ENCODE measurements around the gene TNKS1BP1.

- TF ChIP-seq CTCF (IDR thresholded peaks at IDR 0.05; ENCODE audit: low read length) (no peak), EZH2 (IDR thresholded peaks at IDR 0.05; ENCODE audit: borderline replicate concordance, low read length) (no peak)
Measured at GRCh38 chr11:57331720-57332119, 7.0 kb upstream of the TNKS1BP1 start.

Data from OCI-LY1 (cell line).